Progenitor cell of endocrine pancreas (in vitro differentiated cells): ENCODE measurements around the gene PEX11A. TPM values are rescaled to one million over a fixed set of nuclear protein-coding genes. Genes with fewer than 3 reads are reported as not detected.

ENCODE experiments used
- DNase-seq: peaks from one replicate; pipeline ENCODE4 v3.0.0; 2021; ENCODE audit warnings: low spot score; ENCODE audit not compliant: unreplicated experiment
- H3K27ac Mint-ChIP-seq: 2 replicates; pipeline ENCODE4 v1.8.0; 2021; ENCODE audit warnings: mild to moderate bottlenecking, moderate library complexity, mixed read lengths
- H3K27me3 Mint-ChIP-seq: 2 replicates; pipeline ENCODE4 v1.8.0; 2021; ENCODE audit warnings: mixed read lengths
- H3K36me3 Mint-ChIP-seq: 2 replicates; pipeline ENCODE4 v1.8.0; 2022; ENCODE audit warnings: mixed read lengths; ENCODE audit not compliant: insufficient read depth
- H3K4me1 Mint-ChIP-seq: 2 replicates; pipeline ENCODE4 v1.8.0; 2021; ENCODE audit warnings: low read depth, mixed read lengths
- H3K4me3 Mint-ChIP-seq: 2 replicates; pipeline ENCODE4 v1.8.0; 2021; ENCODE audit warnings: low read depth, mild to moderate bottlenecking, moderate library complexity, mixed read lengths
- H3K9me3 Mint-ChIP-seq: 2 replicates; pipeline ENCODE4 v1.8.0; 2021; ENCODE audit warnings: low read depth, mixed read lengths
- total RNA-seq: library from RNA; stranded (reverse); gene quantifications from 2 replicates; pipeline ENCODE4 v1.2.1, GENCODE V29; 2021
- TF ChIP-seq, protein P1 (sequence below): fragments of 200-600 bp; sonication (generic); IDR thresholded peaks from one replicate; pipeline ENCODE4 v1.5.0; 2021; ENCODE audit warnings: antibody characterized with exemption, mild to moderate bottlenecking; ENCODE audit not compliant: unreplicated experiment

The PEX11A gene
- total RNA-seq, 1 donor from 2014 or later, result 4.8 TPM

DNA sequence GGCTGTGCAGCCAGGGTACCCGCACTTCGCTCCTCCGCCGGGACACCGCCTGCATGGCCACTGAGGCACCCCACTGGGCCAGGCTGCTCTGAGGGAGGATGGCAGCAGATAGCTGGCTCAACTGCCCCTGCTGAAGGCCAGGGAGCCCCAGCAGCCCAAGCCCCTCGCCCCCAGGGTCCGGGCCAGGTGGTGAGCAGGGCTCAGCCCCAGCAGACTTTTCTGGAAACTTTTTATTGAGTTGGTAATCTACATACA is 22.9 kb downstream of the PEX11A start:
- Mint-ChIP-seq H3K27me3 (peaks cover 36% of the 10 kb centered on the region), H3K36me3 (no peaks in the 10 kb centered on the region), H3K4me3 (no peak overlapping the region), H3K9me3 (no peaks in the 10 kb centered on the region), H3K27ac (no peak overlapping the region), H3K4me1 (peaks cover 3% of the 10 kb centered on the region)
- no peak for DNase-seq
- TF ChIP-seq, protein P1, sequence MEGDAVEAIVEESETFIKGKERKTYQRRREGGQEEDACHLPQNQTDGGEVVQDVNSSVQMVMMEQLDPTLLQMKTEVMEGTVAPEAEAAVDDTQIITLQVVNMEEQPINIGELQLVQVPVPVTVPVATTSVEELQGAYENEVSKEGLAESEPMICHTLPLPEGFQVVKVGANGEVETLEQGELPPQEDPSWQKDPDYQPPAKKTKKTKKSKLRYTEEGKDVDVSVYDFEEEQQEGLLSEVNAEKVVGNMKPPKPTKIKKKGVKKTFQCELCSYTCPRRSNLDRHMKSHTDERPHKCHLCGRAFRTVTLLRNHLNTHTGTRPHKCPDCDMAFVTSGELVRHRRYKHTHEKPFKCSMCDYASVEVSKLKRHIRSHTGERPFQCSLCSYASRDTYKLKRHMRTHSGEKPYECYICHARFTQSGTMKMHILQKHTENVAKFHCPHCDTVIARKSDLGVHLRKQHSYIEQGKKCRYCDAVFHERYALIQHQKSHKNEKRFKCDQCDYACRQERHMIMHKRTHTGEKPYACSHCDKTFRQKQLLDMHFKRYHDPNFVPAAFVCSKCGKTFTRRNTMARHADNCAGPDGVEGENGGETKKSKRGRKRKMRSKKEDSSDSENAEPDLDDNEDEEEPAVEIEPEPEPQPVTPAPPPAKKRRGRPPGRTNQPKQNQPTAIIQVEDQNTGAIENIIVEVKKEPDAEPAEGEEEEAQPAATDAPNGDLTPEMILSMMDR, result no peak

DNA sequence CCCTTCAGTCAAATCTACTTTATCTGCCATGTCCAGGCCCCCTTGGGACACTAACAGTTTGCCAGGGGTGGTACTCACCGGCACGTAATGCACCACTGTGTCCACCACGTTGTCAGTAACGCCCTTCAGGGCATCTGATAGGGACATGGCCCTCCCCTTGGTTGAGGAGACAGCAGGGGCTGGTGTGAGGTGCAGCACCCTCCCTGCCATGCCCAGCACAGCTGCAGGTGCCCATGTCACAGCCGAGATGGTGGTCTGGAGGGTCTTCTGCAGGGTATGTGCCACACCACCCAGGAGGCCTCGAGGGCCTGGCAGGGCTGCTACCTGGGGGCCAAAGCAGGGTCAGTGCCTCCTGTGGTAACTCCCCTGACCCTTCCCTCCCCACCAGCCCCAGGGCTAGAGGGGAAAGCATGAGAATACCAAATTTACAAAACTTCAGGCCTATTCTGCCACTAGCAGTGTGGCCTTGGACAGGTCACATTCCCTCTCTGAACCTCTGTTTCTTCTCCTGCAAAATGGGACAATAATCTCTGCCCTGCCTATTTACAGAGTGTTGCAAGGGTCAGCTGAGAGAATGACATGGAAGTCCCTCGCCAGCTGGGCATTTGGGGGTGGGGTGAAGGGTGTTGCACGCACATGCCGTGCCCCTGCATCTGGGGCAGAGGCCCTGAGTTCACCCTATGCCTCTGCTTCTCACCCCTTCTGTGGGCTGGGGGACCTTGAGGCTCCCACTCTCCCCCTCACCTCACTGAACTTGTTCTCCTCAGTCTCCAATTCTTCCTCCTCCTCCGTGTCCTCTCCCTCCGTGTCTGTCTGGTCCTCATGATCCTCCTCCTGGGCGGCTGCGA is 23.5 kb downstream of the PEX11A start:
- TF ChIP-seq, protein P1, result no peak
- Mint-ChIP-seq H3K27me3 (peaks cover 34% of the 10 kb centered on the region), H3K4me3 (no peak overlapping the region), H3K4me1 (peaks cover 3% of the 10 kb centered on the region), H3K9me3 (no peaks in the 10 kb centered on the region), H3K27ac (no peak overlapping the region), H3K36me3 (no peaks in the 10 kb centered on the region)
- DNase-seq, result no peak

DNA sequence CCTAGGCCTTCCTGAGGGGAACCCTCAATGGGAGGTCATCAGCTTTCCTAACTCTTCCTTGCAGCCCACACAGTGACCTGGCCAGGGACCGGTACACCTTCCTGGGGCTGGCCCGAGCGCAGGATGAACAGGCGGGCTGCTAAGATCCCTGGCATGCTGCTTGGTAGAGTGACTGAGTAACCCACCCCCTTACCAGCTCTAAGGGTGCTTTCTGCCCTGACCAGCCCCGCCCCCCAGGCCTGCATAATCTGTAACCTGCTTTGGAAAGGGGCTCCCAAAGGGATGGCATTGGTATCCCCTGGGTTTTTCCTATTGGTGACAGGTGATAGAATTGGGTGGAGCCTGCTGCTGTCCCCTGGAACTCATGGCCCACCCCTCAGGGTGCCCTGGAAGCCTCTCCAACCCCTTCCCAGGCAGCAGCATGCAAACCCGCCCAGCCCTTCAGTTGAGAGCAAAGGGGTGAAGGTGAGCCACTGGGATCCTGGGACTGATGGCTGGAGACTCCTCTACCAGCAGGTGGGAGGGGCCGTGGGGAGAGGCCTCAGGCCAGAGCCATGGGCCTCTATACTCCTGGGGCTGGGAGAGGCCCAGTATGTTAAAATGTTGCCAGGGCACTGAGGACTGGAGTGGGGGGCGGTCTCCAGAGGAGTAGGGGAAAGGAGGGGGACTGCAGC is 24.2 kb downstream of the PEX11A start:
- TF ChIP-seq, protein P1, result no peak
- no peaks in the 10 kb centered on the region for H3K9me3 Mint-ChIP-seq
- no peaks in the 10 kb centered on the region for H3K36me3 Mint-ChIP-seq
- no peak for DNase-seq
- no peak overlapping the region for H3K27ac Mint-ChIP-seq
- H3K4me1 Mint-ChIP-seq, result peaks cover 3% of the 10 kb centered on the region
- H3K4me3 Mint-ChIP-seq, result no peak overlapping the region
- peaks cover 29% of the 10 kb centered on the region for H3K27me3 Mint-ChIP-seq

DNA sequence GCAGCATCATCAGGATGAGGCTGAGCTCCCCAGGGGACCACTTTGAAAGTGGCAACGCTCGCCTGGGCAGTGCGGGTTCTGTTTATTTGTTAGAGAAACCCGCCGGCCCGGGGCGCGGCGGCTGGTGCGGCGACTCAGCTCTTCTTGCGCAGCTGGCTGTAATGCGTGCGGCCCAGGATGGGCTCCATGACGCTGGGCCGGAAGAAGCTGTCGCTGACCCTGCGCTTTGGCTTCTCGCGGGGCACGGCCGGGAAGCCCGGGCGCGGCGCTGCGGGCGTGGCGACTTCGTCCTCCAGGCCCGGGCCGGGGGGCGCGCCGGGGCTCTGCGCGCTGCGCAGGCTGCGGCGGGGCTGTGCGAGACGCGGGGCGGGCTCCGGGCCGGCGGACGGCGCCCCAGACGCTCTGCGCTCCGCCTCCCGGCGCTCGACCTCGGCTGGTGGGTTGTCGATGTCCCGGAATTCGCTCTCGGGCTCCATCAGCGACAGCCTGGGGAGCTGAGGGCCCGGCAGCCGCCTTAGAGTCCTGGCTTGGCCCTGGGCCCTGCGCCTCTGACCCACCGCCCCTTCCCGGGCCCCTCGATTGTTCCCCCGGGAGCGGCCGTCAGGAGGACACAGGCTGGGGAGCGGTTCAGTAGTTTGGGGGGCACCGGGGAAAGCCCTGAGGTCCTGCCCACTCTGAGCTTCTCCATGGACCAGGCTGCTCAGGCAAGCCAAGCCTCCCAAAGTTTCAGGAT is 24.9 kb downstream of the PEX11A start:
- H3K27ac Mint-ChIP-seq, result no peak overlapping the region
- H3K36me3 Mint-ChIP-seq, result no peaks in the 10 kb centered on the region
- peak overlapping the region; percentile 42 for H3K4me3 Mint-ChIP-seq
- no peaks in the 10 kb centered on the region for H3K9me3 Mint-ChIP-seq
- peaks cover 3% of the 10 kb centered on the region for H3K4me1 Mint-ChIP-seq
- peak; percentile 38 for DNase-seq
- TF ChIP-seq, protein P1, result no peak
- peaks cover 30% of the 10 kb centered on the region for H3K27me3 Mint-ChIP-seq
